ENCODE measurements around the gene HBG1. TPM values are rescaled to one million over a fixed set of nuclear protein-coding genes. Genes with fewer than 3 reads are reported as not detected.

HBG1 gene
- total RNA-seq, 4 donors from 2014 or later = 5.7 TPM; not detected in 3

- DNase-seq = no peak
- no peaks in the 10 kb centered on the region for H3K36me3 ChIP-seq
- H3K27ac ChIP-seq = no peak overlapping the region
- H3K27me3 ChIP-seq = peaks cover 0 to 2% of the 10 kb centered on the region in 2 donors
- H3K4me1 ChIP-seq = no peaks in the 10 kb centered on the region
- no peak overlapping the region for H3K4me3 ChIP-seq
- no peaks in the 10 kb centered on the region for H3K9me3 ChIP-seq
- TF ChIP-seq, protein P1, sequence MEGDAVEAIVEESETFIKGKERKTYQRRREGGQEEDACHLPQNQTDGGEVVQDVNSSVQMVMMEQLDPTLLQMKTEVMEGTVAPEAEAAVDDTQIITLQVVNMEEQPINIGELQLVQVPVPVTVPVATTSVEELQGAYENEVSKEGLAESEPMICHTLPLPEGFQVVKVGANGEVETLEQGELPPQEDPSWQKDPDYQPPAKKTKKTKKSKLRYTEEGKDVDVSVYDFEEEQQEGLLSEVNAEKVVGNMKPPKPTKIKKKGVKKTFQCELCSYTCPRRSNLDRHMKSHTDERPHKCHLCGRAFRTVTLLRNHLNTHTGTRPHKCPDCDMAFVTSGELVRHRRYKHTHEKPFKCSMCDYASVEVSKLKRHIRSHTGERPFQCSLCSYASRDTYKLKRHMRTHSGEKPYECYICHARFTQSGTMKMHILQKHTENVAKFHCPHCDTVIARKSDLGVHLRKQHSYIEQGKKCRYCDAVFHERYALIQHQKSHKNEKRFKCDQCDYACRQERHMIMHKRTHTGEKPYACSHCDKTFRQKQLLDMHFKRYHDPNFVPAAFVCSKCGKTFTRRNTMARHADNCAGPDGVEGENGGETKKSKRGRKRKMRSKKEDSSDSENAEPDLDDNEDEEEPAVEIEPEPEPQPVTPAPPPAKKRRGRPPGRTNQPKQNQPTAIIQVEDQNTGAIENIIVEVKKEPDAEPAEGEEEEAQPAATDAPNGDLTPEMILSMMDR (IDR thresholded peaks at IDR 0.05) = no peak
- no peak for TF ChIP-seq POLR2A (IDR thresholded peaks at IDR 0.05)
- intact Hi-C loops (cut with DNase I; ENCODE audit: low total_unique reads) = no loop called here
Observed at GRCh38 chr11:5229796-5230195, 19.9 kb downstream of the HBG1 start.

DNA sequence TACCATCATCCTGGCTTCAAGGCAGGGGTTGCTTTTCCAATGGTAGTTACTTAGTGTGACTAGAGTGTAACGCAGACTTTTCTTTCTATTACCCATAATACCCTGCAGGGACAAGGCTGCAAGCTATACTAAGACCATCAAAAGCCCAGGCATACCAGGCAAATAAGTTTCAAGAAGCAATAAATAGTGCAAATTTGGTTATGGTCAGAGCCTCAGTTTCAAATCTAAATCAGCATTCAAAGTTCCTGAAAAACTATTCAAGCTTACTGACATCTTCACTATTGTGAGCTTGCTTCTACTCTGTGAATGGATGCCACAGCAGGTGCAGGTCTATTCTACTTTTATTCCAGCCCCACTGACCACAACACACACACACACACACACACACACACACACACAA is 20.3 kb downstream of the HBG1 start:
- no peaks in the 10 kb centered on the region for H3K36me3 ChIP-seq
- TF ChIP-seq, protein P1 (IDR thresholded peaks at IDR 0.05) = no peak
- no peak for TF ChIP-seq POLR2A (IDR thresholded peaks at IDR 0.05)

DNA sequence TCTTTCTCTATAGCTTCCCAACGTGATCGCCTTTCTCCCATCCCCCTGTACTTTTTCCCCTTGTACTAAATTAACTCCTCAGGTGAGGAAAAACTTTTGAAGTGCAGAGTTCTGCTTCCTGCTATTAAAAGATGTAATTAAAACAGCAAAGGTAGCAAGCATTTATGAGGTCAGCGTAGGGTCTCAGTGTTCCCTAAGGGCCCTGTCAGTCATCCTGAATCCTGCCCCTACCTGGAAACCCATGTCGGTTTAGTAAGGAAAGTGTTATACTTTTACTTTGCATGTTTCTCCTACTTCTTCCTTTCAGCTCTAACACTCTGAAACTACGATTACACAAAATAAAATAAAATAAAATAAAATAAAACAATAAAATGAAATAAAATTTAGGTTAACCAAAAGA is 21.5 kb downstream of the HBG1 start:
- Histone ChIP-seq H3K36me3 (no peaks in the 10 kb centered on the region), H3K27ac (no peak overlapping the region), H3K4me3 (no peak overlapping the region), H3K27me3 (peaks cover 0 to 2% of the 10 kb centered on the region in 2 donors), H3K4me1 (no peaks in the 10 kb centered on the region), H3K9me3 (no peaks in the 10 kb centered on the region)
- no peak for DNase-seq
- intact Hi-C loops (cut with DNase I; ENCODE audit: low total_unique reads) = no loop called here
- TF ChIP-seq, protein P1 (IDR thresholded peaks at IDR 0.05) = no peak
- TF ChIP-seq POLR2A (IDR thresholded peaks at IDR 0.05) = no peak

More for the DNA sequence above, 20.3 kb downstream of the HBG1 start:
- no peaks in the 10 kb centered on the region for H3K9me3 ChIP-seq
- DNase-seq = no peak
- no peak overlapping the region for H3K27ac ChIP-seq
- H3K4me3 ChIP-seq = no peak overlapping the region
- intact Hi-C loops (cut with DNase I; ENCODE audit: low total_unique reads) = no loop called here
- H3K27me3 ChIP-seq = peaks cover 0 to 2% of the 10 kb centered on the region in 2 donors
- H3K4me1 ChIP-seq = no peaks in the 10 kb centered on the region

DNA sequence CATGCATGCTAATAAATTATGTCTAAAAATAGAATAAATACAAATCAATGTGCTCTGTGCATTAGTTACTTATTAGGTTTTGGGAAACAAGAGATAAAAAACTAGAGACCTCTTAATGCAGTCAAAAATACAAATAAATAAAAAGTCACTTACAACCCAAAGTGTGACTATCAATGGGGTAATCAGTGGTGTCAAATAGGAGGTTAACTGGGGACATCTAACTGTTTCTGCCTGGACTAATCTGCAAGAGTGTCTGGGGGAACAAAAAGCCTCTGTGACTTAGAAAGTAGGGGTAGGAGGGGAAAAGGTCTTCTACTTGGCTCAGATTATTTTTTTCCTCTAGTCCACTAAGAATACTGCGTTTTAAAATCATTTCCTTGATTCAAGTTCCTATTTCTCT is 22.0 kb downstream of the HBG1 start:
- no peak overlapping the region for H3K27ac ChIP-seq
- H3K4me3 ChIP-seq = no peak overlapping the region
- TF ChIP-seq, protein P1 (IDR thresholded peaks at IDR 0.05) = no peak
- TF ChIP-seq POLR2A (IDR thresholded peaks at IDR 0.05) = no peak
- intact Hi-C loops (cut with DNase I; ENCODE audit: low total_unique reads) = no loop called here
- no peaks in the 10 kb centered on the region for H3K36me3 ChIP-seq
- H3K4me1 ChIP-seq = no peaks in the 10 kb centered on the region
- no peak for DNase-seq
- no peaks in the 10 kb centered on the region for H3K9me3 ChIP-seq
- peaks cover 0 to 2% of the 10 kb centered on the region in 2 donors for H3K27me3 ChIP-seq

DNA sequence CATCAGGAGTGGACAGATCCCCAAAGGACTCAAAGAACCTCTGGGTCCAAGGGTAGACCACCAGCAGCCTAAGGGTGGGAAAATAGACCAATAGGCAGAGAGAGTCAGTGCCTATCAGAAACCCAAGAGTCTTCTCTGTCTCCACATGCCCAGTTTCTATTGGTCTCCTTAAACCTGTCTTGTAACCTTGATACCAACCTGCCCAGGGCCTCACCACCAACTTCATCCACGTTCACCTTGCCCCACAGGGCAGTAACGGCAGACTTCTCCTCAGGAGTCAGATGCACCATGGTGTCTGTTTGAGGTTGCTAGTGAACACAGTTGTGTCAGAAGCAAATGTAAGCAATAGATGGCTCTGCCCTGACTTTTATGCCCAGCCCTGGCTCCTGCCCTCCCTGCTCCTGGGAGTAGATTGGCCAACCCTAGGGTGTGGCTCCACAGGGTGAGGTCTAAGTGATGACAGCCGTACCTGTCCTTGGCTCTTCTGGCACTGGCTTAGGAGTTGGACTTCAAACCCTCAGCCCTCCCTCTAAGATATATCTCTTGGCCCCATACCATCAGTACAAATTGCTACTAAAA is 22.8 kb downstream of the HBG1 start, which contains the start of gene HBB:
TSS of gene HBB (minus strand) at position 340 of the 579 bp plus-strand sequence. CDS start at position 290, 50 bp downstream.
- DNase-seq = no peak
- intact Hi-C loops (cut with DNase I; ENCODE audit: low total_unique reads) = no loop called here
- no peaks in the 10 kb centered on the region for H3K4me1 ChIP-seq
- no peaks in the 10 kb centered on the region for H3K36me3 ChIP-seq
- peaks cover 0 to 2% of the 10 kb centered on the region in 2 donors for H3K27me3 ChIP-seq
- H3K27ac ChIP-seq = no peak within 1 kb of the TSS
- TF ChIP-seq, protein P1 (IDR thresholded peaks at IDR 0.05) = no peak
- no peak for TF ChIP-seq POLR2A (IDR thresholded peaks at IDR 0.05)
- no peaks in the 10 kb centered on the region for H3K9me3 ChIP-seq
- no peak within 1 kb of the TSS for H3K4me3 ChIP-seq

All from uterus (tissue), 4 donors.